Neural cell (in vitro differentiated cells): Measurements from ENCODE around the gene FCGBP.

ENCODE experiments used
- POLR2AphosphoS5 ChIP-seq: IDR thresholded peaks from 2 replicates; pipeline ENCODE4 v1.6.1; 2012
- RAD21 ChIP-seq: fragments of 450-650 bp; conservative IDR thresholded peaks from 2 replicates; pipeline ENCODE4 v1.6.1; 2014; ENCODE audit warnings: antibody characterized with exemption, mild to moderate bottlenecking, moderate library complexity
- TF ChIP-seq, protein P1 (sequence below): fragments of 450-650 bp; IDR thresholded peaks from 2 replicates; pipeline ENCODE4 v1.5.1; 2014; ENCODE audit warnings: antibody characterized with exemption, mild to moderate bottlenecking, moderate library complexity; ENCODE audit not compliant: poor library complexity, severe bottlenecking

GRCh38 chr19:39943586-39943985, 9.2 kb upstream of the FCGBP start:
- TF ChIP-seq, protein P1, sequence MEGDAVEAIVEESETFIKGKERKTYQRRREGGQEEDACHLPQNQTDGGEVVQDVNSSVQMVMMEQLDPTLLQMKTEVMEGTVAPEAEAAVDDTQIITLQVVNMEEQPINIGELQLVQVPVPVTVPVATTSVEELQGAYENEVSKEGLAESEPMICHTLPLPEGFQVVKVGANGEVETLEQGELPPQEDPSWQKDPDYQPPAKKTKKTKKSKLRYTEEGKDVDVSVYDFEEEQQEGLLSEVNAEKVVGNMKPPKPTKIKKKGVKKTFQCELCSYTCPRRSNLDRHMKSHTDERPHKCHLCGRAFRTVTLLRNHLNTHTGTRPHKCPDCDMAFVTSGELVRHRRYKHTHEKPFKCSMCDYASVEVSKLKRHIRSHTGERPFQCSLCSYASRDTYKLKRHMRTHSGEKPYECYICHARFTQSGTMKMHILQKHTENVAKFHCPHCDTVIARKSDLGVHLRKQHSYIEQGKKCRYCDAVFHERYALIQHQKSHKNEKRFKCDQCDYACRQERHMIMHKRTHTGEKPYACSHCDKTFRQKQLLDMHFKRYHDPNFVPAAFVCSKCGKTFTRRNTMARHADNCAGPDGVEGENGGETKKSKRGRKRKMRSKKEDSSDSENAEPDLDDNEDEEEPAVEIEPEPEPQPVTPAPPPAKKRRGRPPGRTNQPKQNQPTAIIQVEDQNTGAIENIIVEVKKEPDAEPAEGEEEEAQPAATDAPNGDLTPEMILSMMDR: no peak
- TF ChIP-seq RAD21: no peak
- TF ChIP-seq POLR2AphosphoS5: no peak
